Measurements from ENCODE around the gene TMPRSS6.

TMPRSS6 gene

GRCh38 chr22:37058917-37059701 is 50.4 kb downstream of the TMPRSS6 start:
- no peaks in the 10 kb centered on the region for H3K9me2 ChIP-seq (ENCODE audit: low read depth, low read length)
- H3F3A ChIP-seq (ENCODE audit: insufficient read depth, low read length) = no peaks in the 10 kb centered on the region
- no peaks in the 10 kb centered on the region for H3K36me3 ChIP-seq (ENCODE audit: insufficient read depth, low read length)
- TF ChIP-seq EZH2 (IDR thresholded peaks at IDR 0.05; ENCODE audit: borderline replicate concordance, low read length) = no peak
- TF ChIP-seq CTCF (IDR thresholded peaks at IDR 0.05; ENCODE audit: low read length) = no peak
- no peak overlapping the region for H3K27ac ChIP-seq (ENCODE audit: low read depth, low read length, poor library complexity, severe bottlenecking)
- H4K20me1 ChIP-seq (ENCODE audit: insufficient read depth, low read length) = no peaks in the 10 kb centered on the region
- no peaks in the 10 kb centered on the region for H3K4me1 ChIP-seq (ENCODE audit: insufficient read depth, low read length, severe bottlenecking)
- H3K9me3 ChIP-seq (ENCODE audit: low read length) = no peaks in the 10 kb centered on the region
- H3K79me2 ChIP-seq (ENCODE audit: insufficient read depth, low read length) = no peaks in the 10 kb centered on the region
- H3K4me3 ChIP-seq (ENCODE audit: low read depth, low read length, poor library complexity, severe bottlenecking) = no peak overlapping the region
- H3K9ac ChIP-seq (ENCODE audit: low read length) = no peak overlapping the region
- H3K27me3 ChIP-seq (ENCODE audit: insufficient read depth, low read length) = peaks cover 7% of the 10 kb centered on the region; the same call in 1 of the 2 replicates
- no peak overlapping the region for H3K4me2 ChIP-seq (ENCODE audit: low read length)
- H2AFZ ChIP-seq (ENCODE audit: low read length) = no peak overlapping the region

- no peak overlapping the region for H2AFZ ChIP-seq (ENCODE audit: low read length)
- H3K9me2 ChIP-seq (ENCODE audit: low read depth, low read length) = no peaks in the 10 kb centered on the region
- TF ChIP-seq EZH2 (IDR thresholded peaks at IDR 0.05; ENCODE audit: borderline replicate concordance, low read length) (no peak), CTCF (IDR thresholded peaks at IDR 0.05; ENCODE audit: low read length) (no peak)
- H3K36me3 ChIP-seq (ENCODE audit: insufficient read depth, low read length) = no peaks in the 10 kb centered on the region
- no peaks in the 10 kb centered on the region for H3K4me1 ChIP-seq (ENCODE audit: insufficient read depth, low read length, severe bottlenecking)
- H3K4me3 ChIP-seq (ENCODE audit: low read depth, low read length, poor library complexity, severe bottlenecking) = no peak overlapping the region
- peaks cover 7% of the 10 kb centered on the region; the same call in 1 of the 2 replicates for H3K27me3 ChIP-seq (ENCODE audit: insufficient read depth, low read length)
- no peaks in the 10 kb centered on the region for H3K9me3 ChIP-seq (ENCODE audit: low read length)
- no peak overlapping the region for H3K27ac ChIP-seq (ENCODE audit: low read depth, low read length, poor library complexity, severe bottlenecking)
- H3K9ac ChIP-seq (ENCODE audit: low read length) = no peak overlapping the region
- no peak overlapping the region for H3K4me2 ChIP-seq (ENCODE audit: low read length)
- no peaks in the 10 kb centered on the region for H3F3A ChIP-seq (ENCODE audit: insufficient read depth, low read length)
- H3K79me2 ChIP-seq (ENCODE audit: insufficient read depth, low read length) = no peaks in the 10 kb centered on the region
- H4K20me1 ChIP-seq (ENCODE audit: insufficient read depth, low read length) = no peaks in the 10 kb centered on the region
These were observed 51.6 kb downstream of the TMPRSS6 start for GRCh38 chr22:37057796-37058510.

- Histone ChIP-seq H3F3A (ENCODE audit: insufficient read depth, low read length) (no peaks in the 10 kb centered on the region), H3K9me3 (ENCODE audit: low read length) (no peaks in the 10 kb centered on the region), H2AFZ (ENCODE audit: low read length) (no peak overlapping the region), H3K4me2 (ENCODE audit: low read length) (no peak overlapping the region), H3K4me1 (ENCODE audit: insufficient read depth, low read length, severe bottlenecking) (peaks cover 3% of the 10 kb centered on the region), H3K9me2 (ENCODE audit: low read depth, low read length) (no peaks in the 10 kb centered on the region), H3K27ac (ENCODE audit: low read depth, low read length, poor library complexity, severe bottlenecking) (no peak overlapping the region), H3K36me3 (ENCODE audit: insufficient read depth, low read length) (no peaks in the 10 kb centered on the region), H3K9ac (ENCODE audit: low read length) (no peak overlapping the region), H3K79me2 (ENCODE audit: insufficient read depth, low read length) (no peaks in the 10 kb centered on the region), H4K20me1 (ENCODE audit: insufficient read depth, low read length) (no peaks in the 10 kb centered on the region), H3K27me3 (ENCODE audit: insufficient read depth, low read length) (peaks cover 12% of the 10 kb centered on the region; the same call in 1 of the 2 replicates), H3K4me3 (ENCODE audit: low read depth, low read length, poor library complexity, severe bottlenecking) (no peak overlapping the region)
- TF ChIP-seq CTCF (IDR thresholded peaks at IDR 0.05; ENCODE audit: low read length) (no peak), EZH2 (IDR thresholded peaks at IDR 0.05; ENCODE audit: borderline replicate concordance, low read length) (no peak)
These were observed 52.3 kb downstream of the TMPRSS6 start for GRCh38 chr22:37057226-37057625.
